Gastroesophageal sphincter (tissue), 3 donors: ENCODE results near the gene TNS3.

Experiments
- CTCF ChIP-seq, 4 experiments: fragments of 200-600 bp in 2 of 4; fragments of 450-650 bp in 2 of 4; sonication (generic) in 1 of 4; IDR thresholded peaks; one replicate each; pipeline ENCODE4 v1.5.1; 2017 to 2019; ENCODE audit warnings: antibody characterized with exemption in 4 of 4, mild to moderate bottlenecking in 2 of 4, moderate library complexity in 2 of 4
- EP300 ChIP-seq: sonication (generic); formaldehyde crosslinking; IDR thresholded peaks from one replicate; pipeline ENCODE4 v1.6.1; 2017; ENCODE audit warnings: antibody characterized with exemption, mild to moderate bottlenecking
- POLR2A ChIP-seq, 2 donors: fragments of 450-650 bp; IDR thresholded peaks; one replicate each; pipeline ENCODE4 v1.6.1; 2017; ENCODE audit warnings: antibody characterized with exemption in 2 of 2, mild to moderate bottlenecking in 2 of 2, moderate library complexity in 1 of 2
- POLR2AphosphoS5 ChIP-seq: sonication (generic); formaldehyde crosslinking; IDR thresholded peaks from one replicate; pipeline ENCODE4 v1.6.1; 2017; ENCODE audit warnings: antibody characterized with exemption

- no peak for TF ChIP-seq POLR2A (IDR thresholded peaks at IDR 0.05)
- no peak for TF ChIP-seq CTCF (IDR thresholded peaks at IDR 0.05)
- TF ChIP-seq POLR2AphosphoS5, result no peak
- TF ChIP-seq EP300, result no peak
Observed at GRCh38 chr7:47534322-47535034, 47.4 kb downstream of the TNS3 start.
